ENCODE results near the gene MLKL.

MLKL gene

GRCh38 chr16:74625500-74626350 is 74.9 kb downstream of the MLKL start:
- Histone ChIP-seq H2AFZ (ENCODE audit: low read length, unreplicated experiment) (no peak overlapping the region), H3K36me3 (ENCODE audit: insufficient read depth, low read length) (peaks cover 39% of the 10 kb centered on the region)

GRCh38 chr16:74623839-74624235 is 76.8 kb downstream of the MLKL start:
- H3K4me3 ChIP-seq (ENCODE audit: low read depth, low read length): no peak overlapping the region
- peaks cover 25% of the 10 kb centered on the region for H3K36me3 ChIP-seq (ENCODE audit: insufficient read depth, low read length)
- H2AFZ ChIP-seq (ENCODE audit: low read length, unreplicated experiment): no peak overlapping the region
- no peaks in the 10 kb centered on the region for H3K27me3 ChIP-seq (ENCODE audit: insufficient read depth, low read length)
- H3K4me1 ChIP-seq (ENCODE audit: control insufficient read depth, insufficient read depth, low read length, unreplicated experiment): peaks cover 25% of the 10 kb centered on the region
- no peak overlapping the region for H3K27ac ChIP-seq (ENCODE audit: low read depth, low read length)
- H3K79me2 ChIP-seq (ENCODE audit: control insufficient read depth, insufficient read depth, low read length, unreplicated experiment): peaks cover 4% of the 10 kb centered on the region

More at GRCh38 chr16:74625500-74626350, 74.9 kb downstream of the MLKL start:
- Histone ChIP-seq H3K4me1 (ENCODE audit: control insufficient read depth, insufficient read depth, low read length, unreplicated experiment) (peaks cover 29% of the 10 kb centered on the region), H3K27me3 (ENCODE audit: insufficient read depth, low read length) (no peaks in the 10 kb centered on the region), H3K27ac (ENCODE audit: low read depth, low read length) (no peak overlapping the region), H3K79me2 (ENCODE audit: control insufficient read depth, insufficient read depth, low read length, unreplicated experiment) (peaks cover 4% of the 10 kb centered on the region), H3K4me3 (ENCODE audit: low read depth, low read length) (no peak overlapping the region)

- peaks cover 20% of the 10 kb centered on the region for H3K4me1 ChIP-seq (ENCODE audit: control insufficient read depth, insufficient read depth, low read length, unreplicated experiment)
- no peak overlapping the region for H3K4me3 ChIP-seq (ENCODE audit: low read depth, low read length)
- no peaks in the 10 kb centered on the region for H3K27me3 ChIP-seq (ENCODE audit: insufficient read depth, low read length)
- peaks cover under 1% of the 10 kb centered on the region for H3K79me2 ChIP-seq (ENCODE audit: control insufficient read depth, insufficient read depth, low read length, unreplicated experiment)
- H3K27ac ChIP-seq (ENCODE audit: low read depth, low read length): no peak overlapping the region
- H2AFZ ChIP-seq (ENCODE audit: low read length, unreplicated experiment): no peak overlapping the region
- peaks cover 20% of the 10 kb centered on the region; the same call in 1 of the 2 replicates for H3K36me3 ChIP-seq (ENCODE audit: insufficient read depth, low read length)
Measured at GRCh38 chr16:74623214-74623838, 77.3 kb downstream of the MLKL start.

GRCh38 chr16:74622005-74622404 is 78.7 kb downstream of the MLKL start:
- Histone ChIP-seq H2AFZ (ENCODE audit: low read length, unreplicated experiment) (no peak overlapping the region), H3K27me3 (ENCODE audit: insufficient read depth, low read length) (no peaks in the 10 kb centered on the region), H3K36me3 (ENCODE audit: insufficient read depth, low read length) (peaks cover 14% of the 10 kb centered on the region; the same call in 1 of the 2 replicates), H3K27ac (ENCODE audit: low read depth, low read length) (no peak overlapping the region), H3K4me3 (ENCODE audit: low read depth, low read length) (no peak overlapping the region), H3K4me1 (ENCODE audit: control insufficient read depth, insufficient read depth, low read length, unreplicated experiment) (peaks cover 11% of the 10 kb centered on the region), H3K79me2 (ENCODE audit: control insufficient read depth, insufficient read depth, low read length, unreplicated experiment) (no peaks in the 10 kb centered on the region)
